22Rv1 (cell line): ENCODE results near the gene EHMT1.

ENCODE experiments used
- ZFX ChIP-seq: fragments of 450-650 bp; IDR thresholded peaks from 2 replicates; pipeline ENCODE4 v1.6.1; 2017; ENCODE audit warnings: antibody characterized with exemption, borderline replicate concordance
- TF ChIP-seq, protein P1 (sequence below): fragments of 450-650 bp; IDR thresholded peaks from 2 replicates; pipeline ENCODE4 v1.5.1; 2017; ENCODE audit warnings: mild to moderate bottlenecking

GRCh38 chr9:137764981-137765380 lies 146.2 kb downstream of the EHMT1 start:
- TF ChIP-seq, protein P1, sequence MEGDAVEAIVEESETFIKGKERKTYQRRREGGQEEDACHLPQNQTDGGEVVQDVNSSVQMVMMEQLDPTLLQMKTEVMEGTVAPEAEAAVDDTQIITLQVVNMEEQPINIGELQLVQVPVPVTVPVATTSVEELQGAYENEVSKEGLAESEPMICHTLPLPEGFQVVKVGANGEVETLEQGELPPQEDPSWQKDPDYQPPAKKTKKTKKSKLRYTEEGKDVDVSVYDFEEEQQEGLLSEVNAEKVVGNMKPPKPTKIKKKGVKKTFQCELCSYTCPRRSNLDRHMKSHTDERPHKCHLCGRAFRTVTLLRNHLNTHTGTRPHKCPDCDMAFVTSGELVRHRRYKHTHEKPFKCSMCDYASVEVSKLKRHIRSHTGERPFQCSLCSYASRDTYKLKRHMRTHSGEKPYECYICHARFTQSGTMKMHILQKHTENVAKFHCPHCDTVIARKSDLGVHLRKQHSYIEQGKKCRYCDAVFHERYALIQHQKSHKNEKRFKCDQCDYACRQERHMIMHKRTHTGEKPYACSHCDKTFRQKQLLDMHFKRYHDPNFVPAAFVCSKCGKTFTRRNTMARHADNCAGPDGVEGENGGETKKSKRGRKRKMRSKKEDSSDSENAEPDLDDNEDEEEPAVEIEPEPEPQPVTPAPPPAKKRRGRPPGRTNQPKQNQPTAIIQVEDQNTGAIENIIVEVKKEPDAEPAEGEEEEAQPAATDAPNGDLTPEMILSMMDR, result no peak
- no peak for TF ChIP-seq ZFX
